ENCODE measurements around the gene CHD9NB.

The CHD9NB gene

GRCh38 chr16:53022374-53022773 lies 30.3 kb downstream of the CHD9NB start:
- DNase-seq: peak; percentile 22

GRCh38 chr16:53018834-53019416 lies 33.8 kb downstream of the CHD9NB start:
- no peak for DNase-seq

GRCh38 chr16:53014287-53014686 lies 38.4 kb downstream of the CHD9NB start:
- DNase-seq: no peak

GRCh38 chr16:53007095-53007494 lies 45.6 kb downstream of the CHD9NB start:
- DNase-seq: no peak

GRCh38 chr16:52997922-52998321 lies 54.8 kb downstream of the CHD9NB start:
- no peak for DNase-seq

- DNase-seq: no peak
Measured at GRCh38 chr16:52994942-52995341, 57.8 kb downstream of the CHD9NB start.

GRCh38 chr16:52993179-52993578 lies 59.5 kb downstream of the CHD9NB start:
- DNase-seq: no peak

- DNase-seq: no peak
Measured at GRCh38 chr16:52991572-52991971, 61.1 kb downstream of the CHD9NB start.
